Fibroblast of skin of left quadriceps (primary cell): ENCODE results near the gene MAOB.
"Not testable (repeated sequence)": the region's sequence is repeated elsewhere in the genome, so short reads cannot be mapped to it uniquely, and the experiment has no call there.

Experiments
- DNase-seq, 2 experiments: peaks; one replicate each; pipeline ENCODE4 v3.0.0-alpha.2; 2013; ENCODE audit warnings: low read depth in 2 of 2

MAOB gene

DNA sequence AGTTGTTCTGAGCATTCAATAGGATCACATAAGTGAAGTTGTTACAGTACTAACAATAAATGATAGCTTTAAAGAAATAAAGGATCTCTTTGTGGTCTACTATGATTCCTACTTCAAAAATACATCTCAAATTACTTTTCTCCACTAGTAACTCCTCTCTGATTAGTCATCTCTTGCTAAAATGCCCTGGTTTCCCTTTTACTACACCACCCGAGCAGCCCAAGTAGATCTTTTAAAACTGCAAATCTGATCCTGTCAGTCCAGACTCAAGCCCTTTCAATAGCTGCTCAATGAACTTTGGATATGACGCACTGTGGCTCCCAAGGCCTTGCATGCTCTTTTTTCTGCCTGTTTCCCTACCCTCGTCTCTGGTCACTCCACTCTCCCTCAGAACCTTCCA lies 128.6 kb downstream of the MAOB start:
- no peak for DNase-seq

DNA sequence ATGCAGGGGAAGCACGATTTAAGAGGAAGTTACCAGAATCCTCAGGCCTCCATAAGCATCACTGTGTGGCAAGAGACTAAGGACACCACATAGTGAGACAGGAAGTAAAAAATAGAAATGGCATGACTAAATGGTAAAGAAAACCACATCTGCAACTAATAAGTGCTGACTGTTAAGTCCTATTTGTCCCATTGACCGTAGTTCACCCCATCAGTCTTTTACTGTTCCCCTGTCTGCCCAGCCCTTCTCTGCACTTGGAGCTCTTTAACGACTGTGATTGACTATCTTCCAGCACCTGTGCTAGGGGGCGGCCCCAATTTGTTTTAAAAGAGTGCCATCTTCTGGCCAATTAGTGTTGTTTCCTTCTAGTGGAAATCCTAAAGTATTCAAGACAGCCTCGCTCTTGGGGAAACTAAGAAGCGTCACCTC lies 132.0 kb downstream of the MAOB start:
- peak; percentile 20 to 26 for DNase-seq

DNA sequence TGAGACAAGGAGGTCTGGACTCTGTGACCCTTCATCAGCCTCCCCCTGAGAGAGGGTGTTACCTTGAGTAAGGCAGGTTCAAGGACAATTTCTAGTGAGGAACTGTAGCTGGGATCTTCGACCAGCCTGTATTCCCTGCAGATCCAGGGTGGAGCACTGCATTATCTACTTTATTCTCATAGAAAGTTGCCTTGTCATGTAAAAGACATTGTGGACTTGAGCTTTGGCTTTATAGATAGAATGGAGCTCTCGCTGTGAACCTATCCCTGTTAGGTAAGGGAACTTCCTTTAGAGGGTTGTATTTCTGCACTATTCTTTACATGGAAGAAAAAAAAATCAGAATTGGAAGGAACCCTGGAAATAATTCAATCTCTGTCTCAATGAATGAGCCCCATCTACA lies 134.8 kb downstream of the MAOB start:
- no peak for DNase-seq

DNA sequence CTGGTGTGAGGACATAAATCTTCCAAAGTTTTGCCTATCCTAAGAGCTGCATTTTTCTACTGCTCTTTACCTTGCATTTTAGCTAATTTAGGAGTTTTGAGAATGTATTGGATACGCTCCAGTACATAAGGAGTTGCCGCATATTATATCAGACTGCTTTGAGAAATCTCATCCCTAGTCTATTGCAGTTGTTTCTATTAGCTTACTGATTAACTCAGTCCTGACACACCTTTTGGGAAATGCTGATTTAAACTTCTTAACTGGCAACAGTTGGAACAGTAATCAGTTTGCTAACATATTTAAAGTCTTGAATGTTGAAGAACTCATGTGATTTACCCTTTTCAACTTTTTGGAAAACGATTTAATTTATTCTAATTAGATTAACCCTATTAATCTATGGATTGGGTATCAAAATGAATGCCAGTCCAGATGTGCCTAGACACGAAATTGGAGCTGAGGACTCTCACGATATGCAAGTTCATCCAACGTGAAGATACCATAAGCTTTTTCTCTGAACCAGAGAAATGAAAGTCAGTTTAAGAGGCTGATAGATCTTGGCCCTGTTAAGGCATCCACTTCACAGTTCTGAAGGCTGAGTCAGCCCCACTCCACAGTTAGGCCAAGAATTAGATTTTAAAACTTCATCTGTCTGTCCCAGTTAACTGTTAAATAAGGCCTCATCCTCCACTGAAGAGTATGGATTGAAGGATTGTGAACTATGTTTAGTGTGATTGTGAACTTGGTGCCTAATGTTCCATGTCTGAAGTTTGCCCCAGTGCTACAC lies 136.1 kb downstream of the MAOB start:
- no peak for DNase-seq

DNA sequence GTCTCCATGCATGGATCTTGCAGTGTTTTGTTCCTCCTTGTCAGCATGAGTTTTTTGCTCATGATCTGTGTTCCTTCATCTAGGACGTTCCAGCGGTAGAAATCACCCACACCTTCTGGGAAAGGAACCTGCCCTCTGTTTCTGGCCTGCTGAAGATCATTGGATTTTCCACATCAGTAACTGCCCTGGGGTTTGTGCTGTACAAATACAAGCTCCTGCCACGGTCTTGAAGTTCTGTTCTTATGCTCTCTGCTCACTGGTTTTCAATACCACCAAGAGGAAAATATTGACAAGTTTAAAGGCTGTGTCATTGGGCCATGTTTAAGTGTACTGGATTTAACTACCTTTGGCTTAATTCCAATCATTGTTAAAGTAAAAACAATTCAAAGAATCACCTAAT lies 138.0 kb downstream of the MAOB start:
- no peak for DNase-seq

GRCh38 chrX:43743100-43743822 lies 139.0 kb downstream of the MAOB start:
- no peak for DNase-seq

- DNase-seq = peak; percentile 9 to 13
Observed at GRCh38 chrX:43741843-43742573, 140.2 kb downstream of the MAOB start.

GRCh38 chrX:43735957-43736356 lies 146.3 kb downstream of the MAOB start:
- DNase-seq = no peak

DNA sequence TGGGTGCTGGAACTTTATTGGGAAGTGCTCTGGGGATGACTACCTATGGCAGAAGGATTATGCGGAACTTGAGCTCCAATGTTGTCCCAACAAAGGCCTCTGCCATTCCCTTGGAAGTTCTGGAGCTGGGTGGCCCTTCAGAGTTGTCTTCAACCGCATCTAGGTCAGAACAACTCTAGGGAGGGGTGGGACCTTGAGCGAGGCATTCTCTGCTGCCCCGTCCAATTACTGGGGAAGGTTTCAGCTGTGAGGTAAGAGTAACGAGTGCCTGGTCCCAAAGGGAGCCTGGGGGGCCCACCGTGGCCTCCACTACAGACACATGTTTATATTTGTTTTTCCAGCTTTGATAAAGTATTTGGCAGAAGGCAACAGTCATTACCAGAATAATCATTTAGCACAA lies 146.7 kb downstream of the MAOB start:
- no peak for DNase-seq

- no peak for DNase-seq
Observed at GRCh38 chrX:43734444-43734843, 147.8 kb downstream of the MAOB start.

DNA sequence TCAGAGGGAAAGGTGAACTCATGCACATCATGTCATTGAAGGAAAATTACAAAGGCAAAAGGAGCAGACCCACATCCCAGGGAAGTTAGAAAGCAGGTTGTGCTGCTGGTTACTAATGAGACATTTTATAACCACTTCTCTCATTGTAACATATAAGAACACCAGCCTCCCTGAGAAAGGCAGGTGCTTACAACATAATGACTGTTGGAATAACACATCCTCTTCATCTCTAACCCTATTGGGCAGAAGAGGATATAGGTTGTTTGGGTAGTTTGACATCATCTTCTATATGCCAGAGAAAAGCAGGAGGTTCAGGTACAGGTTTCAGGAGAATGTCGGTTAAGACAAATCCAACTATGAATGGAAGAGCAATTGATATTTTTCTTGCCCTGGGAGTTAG lies 148.6 kb downstream of the MAOB start:
- no peak for DNase-seq

DNA sequence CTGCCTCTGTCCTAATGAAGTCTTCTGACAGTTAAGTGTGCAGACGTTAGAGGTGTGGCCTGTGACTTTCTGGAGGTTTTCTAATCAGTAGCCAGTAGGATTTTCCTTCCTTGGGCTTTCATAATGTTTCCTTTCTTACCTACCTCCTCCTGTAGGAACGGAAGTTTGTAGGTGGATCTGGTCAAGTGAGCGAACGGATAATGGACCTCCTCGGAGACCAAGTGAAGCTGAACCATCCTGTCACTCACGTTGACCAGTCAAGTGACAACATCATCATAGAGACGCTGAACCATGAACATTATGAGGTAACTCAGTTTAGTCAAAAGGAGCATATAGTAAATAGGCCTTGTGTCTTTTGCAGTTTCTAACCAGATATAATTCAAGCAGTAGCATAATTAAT lies 151.2 kb downstream of the MAOB start:
- DNase-seq = no peak

- DNase-seq = no peak
Observed at GRCh38 chrX:43728966-43729365, 153.3 kb downstream of the MAOB start.

DNA sequence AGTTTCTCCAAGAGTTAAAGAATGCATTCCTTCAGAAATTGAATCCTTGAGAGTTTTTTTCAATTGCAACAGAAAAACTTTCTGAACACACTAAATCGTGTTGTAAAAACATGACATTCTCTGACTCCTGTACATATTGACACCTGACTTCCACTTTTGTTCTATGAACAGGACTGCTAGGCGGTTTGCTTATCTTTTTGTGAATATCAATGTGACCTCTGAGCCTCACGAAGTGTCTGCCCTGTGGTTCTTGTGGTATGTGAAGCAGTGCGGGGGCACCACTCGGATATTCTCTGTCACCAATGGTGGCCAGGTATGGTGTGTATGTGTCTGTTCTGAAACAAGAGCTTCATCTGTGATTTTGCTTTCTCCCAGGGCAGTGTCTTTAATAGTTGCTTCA lies 154.2 kb downstream of the MAOB start:
- DNase-seq = no peak

GRCh38 chrX:43727254-43727653 lies 155.0 kb downstream of the MAOB start:
- DNase-seq = not testable (repeated sequence)

GRCh38 chrX:43725227-43725626 lies 157.0 kb downstream of the MAOB start:
- DNase-seq = not testable (repeated sequence)

DNA sequence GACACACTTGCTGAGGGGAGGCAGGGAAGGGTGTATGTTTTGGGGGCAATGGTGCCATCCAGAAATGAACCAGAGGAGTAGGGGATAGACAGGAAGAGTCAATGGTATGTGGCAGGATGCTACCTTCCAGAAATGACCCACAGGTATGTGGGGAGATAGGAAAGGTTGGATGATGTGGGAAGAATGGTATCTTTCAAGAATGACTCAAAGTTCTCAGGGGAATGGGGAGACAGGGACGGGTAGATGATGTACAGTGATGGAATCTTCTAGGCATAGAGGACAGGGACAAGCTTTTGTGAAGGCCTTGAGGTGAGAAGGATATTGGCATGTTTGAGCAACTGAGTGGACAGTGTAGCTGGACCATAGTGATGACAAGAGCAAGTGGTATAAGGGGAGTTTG lies 161.3 kb downstream of the MAOB start:
- no peak for DNase-seq

- DNase-seq = no peak
Observed at GRCh38 chrX:43720082-43720481, 162.2 kb downstream of the MAOB start.

DNA sequence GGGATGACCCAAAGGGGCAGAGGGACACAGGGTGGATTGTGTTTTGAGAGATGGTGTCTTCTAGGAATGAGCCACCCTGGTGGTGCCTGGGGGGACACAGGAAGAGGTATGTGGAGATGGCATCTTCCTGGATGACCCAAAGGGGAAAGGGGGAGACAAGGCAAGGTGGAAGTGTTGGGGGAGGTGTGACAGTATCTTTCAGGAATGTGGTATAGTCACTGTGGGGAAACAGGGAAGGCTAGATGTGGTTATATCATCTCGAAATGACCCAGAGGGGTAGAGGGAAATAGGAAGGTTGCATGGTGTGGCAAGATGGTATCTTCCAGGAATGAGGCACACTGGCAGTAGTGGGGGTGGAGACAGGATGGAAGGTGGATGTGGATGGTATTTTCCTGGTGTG lies 163.3 kb downstream of the MAOB start:
- DNase-seq = no peak

DNA sequence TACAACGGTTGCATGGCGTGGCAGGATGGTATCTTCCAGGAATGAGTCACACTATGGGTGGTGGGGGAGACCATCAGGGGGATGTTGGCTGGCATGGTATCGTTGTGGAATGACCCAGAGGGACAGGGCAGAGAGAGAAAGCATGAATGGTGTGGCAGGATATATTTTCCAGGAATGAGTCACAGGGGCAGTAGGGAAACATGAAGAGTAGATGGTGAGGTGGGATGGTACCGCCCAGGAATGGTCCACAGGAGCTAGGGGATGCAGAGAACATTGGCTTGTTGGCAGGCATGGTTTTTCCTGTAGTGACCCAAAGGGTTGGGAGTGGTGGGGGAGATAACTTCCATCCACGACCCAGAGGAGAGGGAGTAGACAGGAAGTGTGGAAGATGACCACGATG lies 163.7 kb downstream of the MAOB start:
- DNase-seq = no peak

GRCh38 chrX:43718081-43718480 lies 164.2 kb downstream of the MAOB start:
- no peak for DNase-seq

- DNase-seq = no peak
Observed at GRCh38 chrX:43717161-43717560, 165.1 kb downstream of the MAOB start.

DNA sequence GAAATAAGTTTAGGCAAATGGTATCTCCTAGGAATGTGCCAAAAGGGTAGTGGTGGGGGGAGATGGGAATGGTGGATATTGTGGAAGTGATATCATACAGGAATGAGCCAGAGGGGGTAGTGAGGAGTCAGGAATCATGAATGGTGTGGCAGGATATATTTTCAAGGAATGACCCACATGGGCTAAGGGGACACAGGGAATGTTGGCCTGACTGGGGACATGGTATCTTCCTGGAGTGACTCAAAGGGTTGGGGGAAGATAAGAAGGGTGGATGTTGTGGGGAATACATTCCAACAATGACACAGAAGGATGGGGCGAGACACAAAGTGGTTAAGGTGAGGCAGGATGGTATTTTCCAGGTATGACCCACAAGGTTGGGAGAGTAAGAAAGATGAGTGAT lies 165.6 kb downstream of the MAOB start:
- no peak for DNase-seq
